Measurements from ENCODE around the gene FRAS1. TPM values are rescaled to one million over a fixed set of nuclear protein-coding genes. Genes with fewer than 3 reads are reported as not detected.

FRAS1 gene
- total and polyA plus RNA-seq, 2 donors (not counting 3 experiments of a cell fraction or from before 2014, with no cell fraction given), result 1.4 to 3.6 TPM

- FAIRE-seq (no peak), DNase-seq (ENCODE audit: low read depth, low spot score) (no peak)
- no TSS peak for BruUV-seq (replicated peaks)
- Histone ChIP-seq H3K9me3 (replicated peaks; ENCODE audit: control insufficient read depth, insufficient read depth, low read length) (no peaks in the 10 kb centered on the region), H3K27me3 (ENCODE audit: control insufficient read depth in 2 of 2, insufficient read depth in 2 of 2, low read length in 2 of 2) (no peaks in the 10 kb centered on the region), H3K27ac (ENCODE audit: insufficient read depth, low read depth, low read length) (no peak overlapping the region), H3K79me2 (ENCODE audit: control insufficient read depth, insufficient read depth, low read length) (no peaks in the 10 kb centered on the region), H3K9me1 (replicated peaks; ENCODE audit: control insufficient read depth, extremely low read depth, insufficient read depth, low read length) (no peaks in the 10 kb centered on the region), H3K4me3 (replicated peaks in 1 of 3; ENCODE audit: insufficient read depth in 1 of 3, low read depth in 1 of 3, low read length in 3 of 3) (no peak overlapping the region), H3K36me3 (ENCODE audit: control insufficient read depth in 2 of 2, extremely low read depth in 1 of 2, insufficient read depth in 2 of 2, low read length in 2 of 2) (no peaks in the 10 kb centered on the region), H3K9ac (replicated peaks; ENCODE audit: extremely low read depth, insufficient read depth, low read length) (no peak overlapping the region), H3K4me1 (ENCODE audit: control insufficient read depth, extremely low read depth, insufficient read depth, low read length) (no peaks in the 10 kb centered on the region), H2AFZ (ENCODE audit: low read depth, low read length) (no peak overlapping the region), H4K20me1 (replicated peaks; ENCODE audit: control insufficient read depth, extremely low read depth, insufficient read depth, low read length) (no peaks in the 10 kb centered on the region), H3K4me2 (ENCODE audit: insufficient read depth, low read length) (no peak overlapping the region)
- ChIA-PET CTCF (no interaction called here), POLR2A (no interaction called here)
- dilution Hi-C loops (cut with MboI; ENCODE audit: extremely low pct_ligation_motif_present, low sequenced_read_pairs) (no loop called here), intact Hi-C loops (cut with micrococcal nuclease) (no loop called here)
- no peak for TF ChIP-seq MYC (IDR thresholded peaks at IDR 0.05; ENCODE audit: low read depth, low read length)
- no peak for TF ChIP-seq POLR2A (IDR thresholded peaks at IDR 0.05; ENCODE audit: low read depth, low read length)
These were observed 88.5 kb downstream of the FRAS1 start for GRCh38 chr4:78145622-78146021.

DNA sequence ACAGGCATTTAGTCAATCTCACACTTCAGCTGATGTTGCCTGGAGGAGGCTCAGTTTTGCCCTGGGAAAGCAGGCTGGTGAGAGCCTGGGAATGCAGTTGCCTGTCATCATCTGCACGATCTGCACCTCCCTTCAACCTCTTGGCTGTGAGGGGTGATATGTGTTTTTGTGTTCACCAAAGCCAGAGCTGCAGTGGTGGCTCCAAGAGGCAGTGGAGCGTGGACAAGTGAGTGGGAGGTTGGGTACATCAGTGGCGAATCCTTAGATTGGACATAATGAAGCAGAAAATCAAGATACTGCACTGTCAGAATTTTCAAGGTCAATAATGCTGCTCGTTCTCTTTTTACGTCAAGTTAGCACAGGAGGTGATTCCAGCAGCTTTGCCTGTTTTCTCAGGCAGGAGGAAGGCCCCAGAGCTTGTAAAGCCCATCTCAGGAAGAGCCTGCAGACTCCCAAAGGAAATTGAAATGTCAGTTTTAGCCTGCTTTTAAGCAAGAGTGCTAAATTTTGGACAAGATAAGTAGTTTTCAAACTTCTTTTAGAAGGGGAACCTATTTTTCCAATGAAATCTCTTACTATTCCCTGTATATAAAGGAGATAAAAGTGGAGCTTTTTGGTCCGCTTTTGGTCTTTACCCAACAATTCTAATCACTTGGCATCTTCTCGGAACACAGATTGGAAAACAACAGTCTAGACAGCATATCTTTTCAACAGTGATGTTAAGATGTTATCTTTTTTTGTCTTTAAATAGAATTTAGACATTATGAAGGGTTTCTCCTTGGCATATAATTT is 92.8 kb downstream of the FRAS1 start:
- Histone ChIP-seq H3K4me2 (ENCODE audit: insufficient read depth, low read length) (no peak overlapping the region), H3K27ac (ENCODE audit: insufficient read depth, low read depth, low read length) (no peak overlapping the region), H3K9me1 (replicated peaks; ENCODE audit: control insufficient read depth, extremely low read depth, insufficient read depth, low read length) (no peaks in the 10 kb centered on the region), H3K9me3 (replicated peaks; ENCODE audit: control insufficient read depth, insufficient read depth, low read length) (no peaks in the 10 kb centered on the region), H3K4me3 (replicated peaks in 1 of 3; ENCODE audit: insufficient read depth in 1 of 3, low read depth in 1 of 3, low read length in 3 of 3) (no peak overlapping the region), H3K79me2 (ENCODE audit: control insufficient read depth, insufficient read depth, low read length) (no peaks in the 10 kb centered on the region), H3K36me3 (ENCODE audit: control insufficient read depth in 2 of 2, extremely low read depth in 1 of 2, insufficient read depth in 2 of 2, low read length in 2 of 2) (no peaks in the 10 kb centered on the region), H2AFZ (ENCODE audit: low read depth, low read length) (no peak overlapping the region), H3K9ac (replicated peaks; ENCODE audit: extremely low read depth, insufficient read depth, low read length) (no peak overlapping the region), H3K27me3 (ENCODE audit: control insufficient read depth in 2 of 2, insufficient read depth in 2 of 2, low read length in 2 of 2) (no peaks in the 10 kb centered on the region), H4K20me1 (replicated peaks; ENCODE audit: control insufficient read depth, extremely low read depth, insufficient read depth, low read length) (no peaks in the 10 kb centered on the region), H3K4me1 (ENCODE audit: control insufficient read depth, extremely low read depth, insufficient read depth, low read length) (no peaks in the 10 kb centered on the region)
- dilution Hi-C loops (cut with MboI; ENCODE audit: extremely low pct_ligation_motif_present, low sequenced_read_pairs) (no loop called here), intact Hi-C loops (cut with micrococcal nuclease) (no loop called here)
- CTCF ChIA-PET, result no interaction called here
- DNase-seq (ENCODE audit: low read depth, low spot score), result no peak
- POLR2A ChIA-PET, result no interaction called here
- no peak for TF ChIP-seq POLR2AphosphoS5 (IDR thresholded peaks at IDR 0.05; ENCODE audit: insufficient read depth, low read depth, low read length)
- TF ChIP-seq MYC (IDR thresholded peaks at IDR 0.05; ENCODE audit: low read depth, low read length), result no peak
- TF ChIP-seq, protein P1, sequence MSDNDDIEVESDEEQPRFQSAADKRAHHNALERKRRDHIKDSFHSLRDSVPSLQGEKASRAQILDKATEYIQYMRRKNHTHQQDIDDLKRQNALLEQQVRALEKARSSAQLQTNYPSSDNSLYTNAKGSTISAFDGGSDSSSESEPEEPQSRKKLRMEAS (IDR thresholded peaks at IDR 0.05; ENCODE audit: insufficient read depth, insufficient read length), result no peak
- TF ChIP-seq, protein P2, sequence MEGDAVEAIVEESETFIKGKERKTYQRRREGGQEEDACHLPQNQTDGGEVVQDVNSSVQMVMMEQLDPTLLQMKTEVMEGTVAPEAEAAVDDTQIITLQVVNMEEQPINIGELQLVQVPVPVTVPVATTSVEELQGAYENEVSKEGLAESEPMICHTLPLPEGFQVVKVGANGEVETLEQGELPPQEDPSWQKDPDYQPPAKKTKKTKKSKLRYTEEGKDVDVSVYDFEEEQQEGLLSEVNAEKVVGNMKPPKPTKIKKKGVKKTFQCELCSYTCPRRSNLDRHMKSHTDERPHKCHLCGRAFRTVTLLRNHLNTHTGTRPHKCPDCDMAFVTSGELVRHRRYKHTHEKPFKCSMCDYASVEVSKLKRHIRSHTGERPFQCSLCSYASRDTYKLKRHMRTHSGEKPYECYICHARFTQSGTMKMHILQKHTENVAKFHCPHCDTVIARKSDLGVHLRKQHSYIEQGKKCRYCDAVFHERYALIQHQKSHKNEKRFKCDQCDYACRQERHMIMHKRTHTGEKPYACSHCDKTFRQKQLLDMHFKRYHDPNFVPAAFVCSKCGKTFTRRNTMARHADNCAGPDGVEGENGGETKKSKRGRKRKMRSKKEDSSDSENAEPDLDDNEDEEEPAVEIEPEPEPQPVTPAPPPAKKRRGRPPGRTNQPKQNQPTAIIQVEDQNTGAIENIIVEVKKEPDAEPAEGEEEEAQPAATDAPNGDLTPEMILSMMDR (IDR thresholded peaks at IDR 0.05; ENCODE audit: extremely low read depth in 1 of 2, insufficient read depth in 1 of 2, low read depth in 1 of 2, low read length in 2 of 2), result no peak
- TF ChIP-seq EZH2 (IDR thresholded peaks at IDR 0.05; ENCODE audit: borderline replicate concordance, low read depth, low read length, severe bottlenecking), result no peak
- TF ChIP-seq FOS (IDR thresholded peaks at IDR 0.05; ENCODE audit: borderline replicate concordance, insufficient read depth, low read length), result no peak
- no peak for TF ChIP-seq JUN (IDR thresholded peaks at IDR 0.05; ENCODE audit: borderline replicate concordance, insufficient read depth, insufficient read length, low read depth)
- no peak for TF ChIP-seq POLR2A (IDR thresholded peaks at IDR 0.05; ENCODE audit: low read depth, low read length)
- no peak for TF ChIP-seq GATA2 (IDR thresholded peaks at IDR 0.05; ENCODE audit: insufficient read depth, insufficient read length, low read depth, low read length)
- no TSS peak for BruUV-seq (replicated peaks)
- FAIRE-seq, result no peak

All from endothelial cell of umbilical vein (primary cell).